OCI-LY7 (cell line): ENCODE results near the gene ASPDH. TPM values are rescaled to one million over a fixed set of nuclear protein-coding genes. Genes with fewer than 3 reads are reported as not detected.
A peak's percentile ranks its signal among the peaks of the same experiment; 100 is the strongest.

ENCODE experiments used
- BruUV-seq: library from RNA; stranded (reverse); fragments of 400-500 nt; replicated peaks from 2 replicates; lab custom pipeline; 2021; lab: Mats Ljungman, UMichigan
- CTCF ChIA-PET: fragments of 300-600 bp; sonication (Branson Sonifier 250); formaldehyde crosslinking; loops from one replicate; lab custom pipeline; 2022; ENCODE audit warnings: antibody characterized with exemption; ENCODE audit not compliant: unreplicated experiment; lab: Charles Lee
- POLR2A ChIA-PET: fragments of 300-600 bp; sonication (Branson Sonifier 250); formaldehyde crosslinking; loops from one replicate; lab custom pipeline; 2022; ENCODE audit warnings: antibody characterized with exemption; lab: Charles Lee
- DNase-seq: peaks from one replicate; pipeline ENCODE4 v3.0.0-alpha.2; 2015; ENCODE audit warnings: low spot score
- H2AFZ ChIP-seq: fragments of 200-600 bp; sonication (generic), shearing (Covaris generic); 2 replicates; pipeline ENCODE4 v1.6.1; 2014; ENCODE audit warnings: mild to moderate bottlenecking, antibody characterized with exemption, low read length, moderate library complexity
- H3K27ac ChIP-seq: fragments of 200-600 bp; sonication (generic); 2 replicates; pipeline ENCODE4 v1.5.1; 2014; ENCODE audit warnings: mixed run types, low read depth, mild to moderate bottlenecking, moderate library complexity, low read length, inconsistent platforms; ENCODE audit not compliant: poor library complexity, severe bottlenecking
- H3K36me3 ChIP-seq: fragments of 200-600 bp; sonication (generic); 2 replicates; pipeline ENCODE4 v1.6.1; 2014; ENCODE audit warnings: mild to moderate bottlenecking, antibody characterized with exemption, low read length, moderate library complexity, mixed read lengths; ENCODE audit not compliant: insufficient read depth
- H3K4me1 ChIP-seq: fragments of 200-600 bp; sonication (generic); 2 replicates; pipeline ENCODE4 v1.5.1; 2014; ENCODE audit warnings: mild to moderate bottlenecking, low read length; ENCODE audit not compliant: insufficient read depth, poor library complexity, severe bottlenecking
- H3K4me2 ChIP-seq: fragments of 200-600 bp; sonication (generic); 2 replicates; pipeline ENCODE4 v1.6.1; 2014; ENCODE audit warnings: mild to moderate bottlenecking, low read length
- H3K4me3 ChIP-seq: fragments of 200-600 bp; sonication (generic); 2 replicates; pipeline ENCODE4 v1.5.1; 2014; ENCODE audit warnings: mild to moderate bottlenecking, low read depth, low read length; ENCODE audit not compliant: poor library complexity, severe bottlenecking
- H3K79me2 ChIP-seq: fragments of 200-600 bp; sonication (generic); 2 replicates; pipeline ENCODE4 v1.6.1; 2016; ENCODE audit warnings: low read depth, mild to moderate bottlenecking, low read length, moderate library complexity, mixed read lengths; ENCODE audit not compliant: insufficient read depth
- H3K9me2 ChIP-seq: fragments of 200-600 bp; sonication (generic); 2 replicates; pipeline ENCODE4 v1.6.1; 2016; ENCODE audit warnings: mild to moderate bottlenecking, low read length, mixed read lengths; ENCODE audit not compliant: insufficient read depth
- H3K9me3 ChIP-seq: fragments of 200-600 bp; sonication (generic); 2 replicates; pipeline ENCODE4 v1.6.1; 2014; ENCODE audit warnings: mild to moderate bottlenecking, mixed run types, low read length, mixed read lengths
- H4K20me1 ChIP-seq: fragments of 200-600 bp; sonication (generic); 2 replicates; pipeline ENCODE4 v1.6.1; 2014; ENCODE audit warnings: mild to moderate bottlenecking, antibody characterized with exemption, low read length, moderate library complexity, mixed read lengths; ENCODE audit not compliant: insufficient read depth
- EZH2phosphoT487 ChIP-seq: fragments of 200-600 bp; sonication (generic); IDR thresholded peaks from 2 replicates; pipeline ENCODE4 v1.6.1; 2018; ENCODE audit warnings: low read depth, borderline replicate concordance, mild to moderate bottlenecking, mixed run types, antibody characterized with exemption, low read length, moderate library complexity, mixed read lengths
- intact Hi-C: fragments of 100-400 bp; cut with micrococcal nuclease; formaldehyde crosslinking; loops from one replicate; pipeline ENCODE4 v1.10.0; 2022; ENCODE audit not compliant: unreplicated experiment
- total RNA-seq, 2 experiments: library from RNA; depleted of rRNA in 1 of 2; stranded (reverse); fragments of >200 nt in 1 of 2; shearing (Covaris generic) in 1 of 2; gene quantifications; 2 replicates each; pipeline ENCODE4 v1.2.3, GENCODE V29; 2014 to 2022
- TF ChIP-seq, protein P1 (sequence below): fragments of 200-600 bp; sonication (generic); conservative IDR thresholded peaks from 2 replicates; pipeline ENCODE4 v1.5.1; 2014; ENCODE audit warnings: mild to moderate bottlenecking, antibody characterized with exemption, low read length, moderate library complexity, mixed read lengths

The ASPDH gene
- total RNA-seq, 2 experiments from 2014 or later: not detected

DNA sequence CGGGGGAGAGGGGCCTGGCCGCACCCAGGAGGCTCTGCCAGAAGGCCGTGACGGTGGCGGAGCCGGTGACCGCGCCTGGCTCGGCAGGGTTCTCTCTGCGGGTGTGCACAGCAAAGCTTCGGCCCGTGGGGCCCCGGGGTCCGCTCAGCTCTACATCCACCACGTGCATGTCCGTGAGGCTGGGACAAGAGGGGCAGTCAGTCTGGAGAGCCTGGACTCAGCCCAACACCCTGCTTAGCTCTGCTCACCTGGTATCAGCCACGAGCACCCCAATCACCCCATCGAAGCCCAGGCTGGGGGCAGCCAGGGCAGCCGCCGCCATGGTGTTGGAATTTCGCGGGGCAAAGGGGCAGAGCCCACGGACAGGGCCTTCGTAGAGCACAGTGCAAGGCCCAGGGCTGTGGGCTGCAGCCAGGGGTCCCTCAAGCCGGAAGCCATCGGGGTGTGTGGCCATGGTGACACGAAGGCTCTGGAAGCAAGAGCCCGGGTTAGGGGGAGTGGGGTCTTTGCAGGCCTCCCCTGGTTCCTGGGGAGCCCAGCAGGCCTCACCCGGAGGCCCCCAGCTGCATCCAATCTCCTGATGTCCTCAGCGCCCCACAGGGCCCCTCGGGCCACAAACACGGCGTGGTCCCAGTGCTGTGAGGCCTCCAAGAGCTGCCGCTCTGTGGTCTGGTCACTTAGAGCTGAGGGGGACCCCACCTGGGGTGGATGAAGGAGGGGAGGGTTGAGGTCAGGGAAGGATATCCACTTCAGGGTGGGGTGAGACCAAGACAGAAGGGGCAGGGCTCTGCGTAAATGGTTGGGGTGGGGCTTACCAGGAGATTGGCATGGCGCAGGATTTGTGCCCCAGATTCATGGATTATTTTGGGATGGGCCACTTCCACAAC lies 1.4 kb downstream of the ASPDH start:
- H3K79me2 ChIP-seq: no peaks in the 10 kb centered on the region
- ChIA-PET CTCF (no interaction called here), POLR2A (no interaction called here)
- H3K9me2 ChIP-seq: no peaks in the 10 kb centered on the region
- no peaks in the 10 kb centered on the region for H4K20me1 ChIP-seq
- peak overlapping the region; percentile 72 for H3K4me3 ChIP-seq
- intact Hi-C loops: no loop called here
- no peaks in the 10 kb centered on the region for H3K9me3 ChIP-seq
- no peaks in the 10 kb centered on the region for H3K36me3 ChIP-seq
- BruUV-seq: no TSS peak
- H2AFZ ChIP-seq: peak overlapping the region; percentile 71; the same call in 1 of the 2 replicates
- H3K4me2 ChIP-seq: peak overlapping the region; percentile 60
- peaks cover 12% of the 10 kb centered on the region for H3K4me1 ChIP-seq
- TF ChIP-seq, protein P1, sequence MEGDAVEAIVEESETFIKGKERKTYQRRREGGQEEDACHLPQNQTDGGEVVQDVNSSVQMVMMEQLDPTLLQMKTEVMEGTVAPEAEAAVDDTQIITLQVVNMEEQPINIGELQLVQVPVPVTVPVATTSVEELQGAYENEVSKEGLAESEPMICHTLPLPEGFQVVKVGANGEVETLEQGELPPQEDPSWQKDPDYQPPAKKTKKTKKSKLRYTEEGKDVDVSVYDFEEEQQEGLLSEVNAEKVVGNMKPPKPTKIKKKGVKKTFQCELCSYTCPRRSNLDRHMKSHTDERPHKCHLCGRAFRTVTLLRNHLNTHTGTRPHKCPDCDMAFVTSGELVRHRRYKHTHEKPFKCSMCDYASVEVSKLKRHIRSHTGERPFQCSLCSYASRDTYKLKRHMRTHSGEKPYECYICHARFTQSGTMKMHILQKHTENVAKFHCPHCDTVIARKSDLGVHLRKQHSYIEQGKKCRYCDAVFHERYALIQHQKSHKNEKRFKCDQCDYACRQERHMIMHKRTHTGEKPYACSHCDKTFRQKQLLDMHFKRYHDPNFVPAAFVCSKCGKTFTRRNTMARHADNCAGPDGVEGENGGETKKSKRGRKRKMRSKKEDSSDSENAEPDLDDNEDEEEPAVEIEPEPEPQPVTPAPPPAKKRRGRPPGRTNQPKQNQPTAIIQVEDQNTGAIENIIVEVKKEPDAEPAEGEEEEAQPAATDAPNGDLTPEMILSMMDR: no peak
- TF ChIP-seq EZH2phosphoT487: no peak
- no peak overlapping the region for H3K27ac ChIP-seq
- no peak for DNase-seq

DNA sequence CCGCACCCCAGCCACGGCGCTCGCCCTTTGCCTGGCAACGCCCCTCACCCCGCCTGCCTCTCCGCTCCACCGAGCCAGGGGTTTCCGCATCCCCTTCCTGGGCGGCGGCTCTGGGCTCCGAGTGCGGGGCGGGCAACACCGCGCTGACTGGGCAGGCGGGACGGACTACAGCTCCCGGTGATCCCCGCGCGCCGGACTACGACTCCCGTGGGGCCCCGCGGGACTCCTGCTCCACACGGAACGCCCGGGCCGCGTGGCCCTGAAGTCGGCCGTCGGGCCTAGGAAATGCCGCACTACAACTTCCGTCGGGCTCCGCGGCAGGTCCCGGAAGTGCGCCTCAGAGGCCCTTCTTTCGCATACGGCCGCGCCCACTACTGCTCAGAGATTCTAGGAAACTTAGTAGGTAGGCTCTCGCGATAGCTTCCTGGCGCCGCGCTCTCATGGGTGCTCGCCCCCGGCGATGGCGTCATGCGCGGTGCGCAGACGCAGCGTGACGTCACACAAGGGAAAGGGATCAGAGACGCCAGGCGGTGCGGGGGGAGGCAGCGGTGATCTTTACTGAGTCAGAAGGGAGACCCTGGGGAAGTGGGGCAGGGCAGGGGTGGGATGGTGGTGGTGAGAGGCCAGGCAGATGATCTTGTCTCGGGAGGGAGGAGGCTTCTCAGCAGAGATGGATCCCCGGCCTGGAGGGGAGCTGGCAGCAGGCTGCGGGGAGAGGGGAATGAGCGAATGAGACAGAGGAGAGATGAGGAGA lies 2.5 kb downstream of the ASPDH start, which contains the start of gene JOSD2:
Gene JOSD2, minus strand, starts transcription at position 123 of the 754 bp plus-strand sequence. CDS start 760 bp downstream, outside the sequence.
- intact Hi-C loops: no loop called here
- POLR2A ChIA-PET: no interaction called here
- H2AFZ ChIP-seq: peak within 1 kb of the TSS; percentile 71; the same call in 1 of the 2 replicates

More for the DNA sequence above, 2.5 kb downstream of the ASPDH start, which contains the start of gene JOSD2:
- Histone ChIP-seq H3K4me3 (peak within 1 kb of the TSS; percentile 72), H3K36me3 (no peaks in the 10 kb centered on the region), H3K27ac (peak within 1 kb of the TSS; percentile 25), H4K20me1 (no peaks in the 10 kb centered on the region), H3K79me2 (no peaks in the 10 kb centered on the region), H3K9me2 (no peaks in the 10 kb centered on the region), H3K4me2 (peak within 1 kb of the TSS; percentile 81), H3K9me3 (no peaks in the 10 kb centered on the region), H3K4me1 (peaks cover 12% of the 10 kb centered on the region)
- TF ChIP-seq EZH2phosphoT487: no peak
- TF ChIP-seq, protein P1: no peak
- DNase-seq: peak; percentile 100
- BruUV-seq: no TSS peak
- CTCF ChIA-PET: no interaction called here
